Measurements from ENCODE around the gene PLA2G4C. TPM values are rescaled to one million over a fixed set of nuclear protein-coding genes. Genes with fewer than 3 reads are reported as not detected.

The PLA2G4C gene
- polyA plus RNA-seq, 3 donors, result 3.8 to 14.5 (median 8.5) TPM

DNA sequence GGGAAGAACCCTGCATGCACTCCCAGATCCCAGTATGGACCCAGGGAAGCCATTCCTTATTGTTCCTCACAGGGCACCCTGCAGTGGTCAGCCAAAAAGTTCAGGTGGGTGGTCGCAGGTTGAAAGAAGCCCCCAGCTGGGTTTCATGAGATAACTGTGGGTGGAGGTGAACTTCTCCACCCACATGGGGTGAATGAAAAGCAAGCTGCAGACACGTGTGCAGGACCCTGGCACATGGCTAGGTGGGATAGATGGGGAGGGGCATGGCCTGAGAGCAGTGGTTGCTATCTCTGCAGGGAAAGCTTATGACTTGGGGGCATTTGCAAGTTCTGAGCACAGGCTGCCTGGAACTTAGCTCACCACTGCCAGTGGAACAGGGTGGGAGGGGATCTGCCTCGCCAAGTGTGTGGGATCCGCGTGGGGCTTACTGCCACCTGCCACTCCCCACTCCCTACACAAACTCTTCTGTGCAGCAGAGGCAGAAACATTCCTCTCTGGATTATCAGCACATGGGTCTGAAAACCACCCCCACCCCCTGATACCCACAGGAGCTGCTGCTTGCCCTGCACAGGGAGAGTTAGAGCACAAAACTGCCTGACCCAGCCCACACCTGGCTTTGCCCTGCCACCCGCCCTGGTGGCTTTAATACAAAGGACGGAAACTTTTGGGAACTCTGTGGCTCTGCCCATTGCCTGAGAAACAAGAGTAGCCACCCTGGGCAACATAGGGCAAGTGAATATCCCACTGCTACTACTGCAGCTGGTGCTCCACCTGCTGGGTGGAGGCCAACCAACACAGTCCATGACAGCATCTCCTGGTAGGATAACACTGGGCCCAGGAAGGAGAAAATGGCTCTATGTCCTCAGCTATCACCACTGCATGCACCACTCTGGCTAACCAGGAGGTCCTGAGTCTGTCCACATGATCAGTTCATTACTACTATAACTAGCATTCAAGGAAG lies 24.4 kb downstream of the PLA2G4C start:
- intact Hi-C loops (cut with micrococcal nuclease), result no loop called here
- H3K27ac Mint-ChIP-seq, result peak overlapping the region in 1 of 7 donors; percentile 43

DNA sequence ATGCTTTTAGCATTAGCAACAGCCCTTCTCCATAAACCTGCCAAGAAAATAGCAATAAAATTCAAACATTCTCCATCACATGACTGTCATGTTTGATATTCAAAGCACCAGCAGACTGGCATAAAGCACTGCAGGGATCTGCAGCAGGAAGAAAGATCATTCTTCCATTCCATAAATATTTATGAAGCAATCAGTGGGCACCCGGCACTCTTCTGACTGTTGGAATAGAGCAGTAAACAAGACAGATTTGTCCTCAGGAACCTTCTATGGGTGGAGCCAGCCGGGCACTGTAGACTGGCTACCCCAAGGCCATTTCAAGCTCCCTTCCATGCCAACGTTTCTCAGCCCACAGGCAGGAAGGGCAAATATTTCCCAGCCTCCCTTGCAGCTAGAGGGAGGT lies 25.5 kb downstream of the PLA2G4C start:
- no peak overlapping the region for H3K27ac ChIP-seq (ENCODE audit: low read depth in 1 of 2, low read length in 2 of 2)
- peaks cover 0 to 10% (median 0%) of the 10 kb centered on the region in 7 donors for H3K9me3 Mint-ChIP-seq
- no peak overlapping the region for H3K4me3 ChIP-seq (replicated peaks in 1 of 3; ENCODE audit: low read depth in 2 of 3, low read length in 3 of 3)
- H3K4me2 ChIP-seq (replicated peaks; ENCODE audit: extremely low read depth, low read length, poor library complexity, severe bottlenecking), result no peak overlapping the region
- H2AFZ ChIP-seq (ENCODE audit: insufficient read depth, low read depth, low read length, poor library complexity, severe bottlenecking), result no peak overlapping the region
- no peak overlapping the region for H3K9ac ChIP-seq (ENCODE audit: insufficient read depth, low read length, poor library complexity, severe bottlenecking)
- no CpG with 5 or more reads among the region's 3 CpGs for WGBS (ENCODE audit: insufficient coverage)
- no peak overlapping the region for H3K27ac Mint-ChIP-seq
- DNase-seq, result no peak
- intact Hi-C loops (cut with micrococcal nuclease), result no loop called here
- H3K4me1 Mint-ChIP-seq, result no peaks in the 10 kb centered on the region
- no peaks in the 10 kb centered on the region for H3K36me3 Mint-ChIP-seq
- no peaks in the 10 kb centered on the region for H4K20me1 ChIP-seq (ENCODE audit: insufficient read depth, low read length)
- H3K79me2 ChIP-seq (ENCODE audit: insufficient read depth, low read length), result no peaks in the 10 kb centered on the region
- no peaks in the 10 kb centered on the region for H3K36me3 ChIP-seq (replicated peaks in 1 of 2; ENCODE audit: control insufficient read depth in 1 of 2, insufficient read depth in 2 of 2, low read length in 2 of 2)
- no peaks in the 10 kb centered on the region for H3K4me1 ChIP-seq (ENCODE audit: control insufficient read depth in 1 of 2, insufficient read depth in 2 of 2, low read length in 2 of 2)
- H3K27me3 Mint-ChIP-seq (ENCODE audit: low read depth in 3 of 3), result peaks cover 0 to 7% (median 2%) of the 10 kb centered on the region in 3 donors
- no peak overlapping the region for H3K4me3 Mint-ChIP-seq
- H3K27me3 ChIP-seq (ENCODE audit: control insufficient read depth in 2 of 2, insufficient read depth in 2 of 2, low read length in 2 of 2), result no peaks in the 10 kb centered on the region
- TF ChIP-seq, protein P1, sequence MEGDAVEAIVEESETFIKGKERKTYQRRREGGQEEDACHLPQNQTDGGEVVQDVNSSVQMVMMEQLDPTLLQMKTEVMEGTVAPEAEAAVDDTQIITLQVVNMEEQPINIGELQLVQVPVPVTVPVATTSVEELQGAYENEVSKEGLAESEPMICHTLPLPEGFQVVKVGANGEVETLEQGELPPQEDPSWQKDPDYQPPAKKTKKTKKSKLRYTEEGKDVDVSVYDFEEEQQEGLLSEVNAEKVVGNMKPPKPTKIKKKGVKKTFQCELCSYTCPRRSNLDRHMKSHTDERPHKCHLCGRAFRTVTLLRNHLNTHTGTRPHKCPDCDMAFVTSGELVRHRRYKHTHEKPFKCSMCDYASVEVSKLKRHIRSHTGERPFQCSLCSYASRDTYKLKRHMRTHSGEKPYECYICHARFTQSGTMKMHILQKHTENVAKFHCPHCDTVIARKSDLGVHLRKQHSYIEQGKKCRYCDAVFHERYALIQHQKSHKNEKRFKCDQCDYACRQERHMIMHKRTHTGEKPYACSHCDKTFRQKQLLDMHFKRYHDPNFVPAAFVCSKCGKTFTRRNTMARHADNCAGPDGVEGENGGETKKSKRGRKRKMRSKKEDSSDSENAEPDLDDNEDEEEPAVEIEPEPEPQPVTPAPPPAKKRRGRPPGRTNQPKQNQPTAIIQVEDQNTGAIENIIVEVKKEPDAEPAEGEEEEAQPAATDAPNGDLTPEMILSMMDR (IDR thresholded peaks at IDR 0.05), result no peak
- H3K9me3 ChIP-seq (replicated peaks in 1 of 2; ENCODE audit: control insufficient read depth in 1 of 2, insufficient read depth in 1 of 2, low read length in 2 of 2), result no peaks in the 10 kb centered on the region

More for the DNA sequence above, 24.4 kb downstream of the PLA2G4C start:
- DNase-seq, result no peak
- Mint-ChIP-seq H3K4me3 (no peak overlapping the region), H3K27me3 (ENCODE audit: low read depth in 3 of 3) (peaks cover 0 to 7% (median 6%) of the 10 kb centered on the region in 3 donors), H3K4me1 (no peaks in the 10 kb centered on the region), H3K9me3 (peaks cover 0 to 5% (median 0%) of the 10 kb centered on the region in 7 donors), H3K36me3 (no peaks in the 10 kb centered on the region)
- Histone ChIP-seq H3K4me1 (ENCODE audit: control insufficient read depth in 1 of 2, insufficient read depth in 2 of 2, low read length in 2 of 2) (no peaks in the 10 kb centered on the region), H2AFZ (ENCODE audit: insufficient read depth, low read depth, low read length, poor library complexity, severe bottlenecking) (no peak overlapping the region), H3K4me2 (replicated peaks; ENCODE audit: extremely low read depth, low read length, poor library complexity, severe bottlenecking) (no peak overlapping the region), H3K9me3 (replicated peaks in 1 of 2; ENCODE audit: control insufficient read depth in 1 of 2, insufficient read depth in 1 of 2, low read length in 2 of 2) (no peaks in the 10 kb centered on the region), H3K4me3 (replicated peaks in 1 of 3; ENCODE audit: low read depth in 2 of 3, low read length in 3 of 3) (no peak overlapping the region), H4K20me1 (ENCODE audit: insufficient read depth, low read length) (no peaks in the 10 kb centered on the region), H3K9ac (ENCODE audit: insufficient read depth, low read length, poor library complexity, severe bottlenecking) (no peak overlapping the region), H3K79me2 (ENCODE audit: insufficient read depth, low read length) (no peaks in the 10 kb centered on the region), H3K27me3 (ENCODE audit: control insufficient read depth in 2 of 2, insufficient read depth in 2 of 2, low read length in 2 of 2) (no peaks in the 10 kb centered on the region), H3K36me3 (replicated peaks in 1 of 2; ENCODE audit: control insufficient read depth in 1 of 2, insufficient read depth in 2 of 2, low read length in 2 of 2) (no peaks in the 10 kb centered on the region), H3K27ac (ENCODE audit: low read depth in 1 of 2, low read length in 2 of 2) (no peak overlapping the region)
- TF ChIP-seq, protein P1 (IDR thresholded peaks at IDR 0.05), result no peak
- WGBS (ENCODE audit: insufficient coverage), result 100% methylated on average over 2 of the region's 7 CpGs
